Loucy (cell line): ENCODE data around the gene ZNF76.

Source experiments
- CTCF ChIP-seq: fragments of 200-600 bp; sonication (generic); conservative IDR thresholded peaks from 2 replicates; pipeline ENCODE4 v1.5.1; 2014; ENCODE audit warnings: mild to moderate bottlenecking, antibody characterized with exemption, low read length
- EZH2phosphoT487 ChIP-seq: fragments of 200-600 bp; IDR thresholded peaks from 2 replicates; pipeline ENCODE4 v1.6.1; 2018; ENCODE audit warnings: antibody characterized with exemption, mild to moderate bottlenecking, moderate library complexity, borderline replicate concordance

GRCh38 chr6:35300848-35301247, 41.3 kb downstream of the ZNF76 start:
- TF ChIP-seq CTCF (no peak), EZH2phosphoT487 (no peak)
